Epidermal melanocyte (primary cell): ENCODE data around the gene MGAT4C.
"Not testable (repeated sequence)": the region's sequence is repeated elsewhere in the genome, so short reads cannot be mapped to it uniquely, and the experiment has no call there.

Experiments used
- DNase-seq: peaks from one replicate; pipeline ENCODE4 v3.0.0; 2011; ENCODE audit warnings: low spot score; ENCODE audit not compliant: insufficient read length

The MGAT4C gene

GRCh38 chr12:86137936-86138335 lies 118.3 kb downstream of the MGAT4C start:
- DNase-seq: no peak

GRCh38 chr12:86134561-86134960 lies 121.6 kb downstream of the MGAT4C start:
- DNase-seq: no peak

DNA sequence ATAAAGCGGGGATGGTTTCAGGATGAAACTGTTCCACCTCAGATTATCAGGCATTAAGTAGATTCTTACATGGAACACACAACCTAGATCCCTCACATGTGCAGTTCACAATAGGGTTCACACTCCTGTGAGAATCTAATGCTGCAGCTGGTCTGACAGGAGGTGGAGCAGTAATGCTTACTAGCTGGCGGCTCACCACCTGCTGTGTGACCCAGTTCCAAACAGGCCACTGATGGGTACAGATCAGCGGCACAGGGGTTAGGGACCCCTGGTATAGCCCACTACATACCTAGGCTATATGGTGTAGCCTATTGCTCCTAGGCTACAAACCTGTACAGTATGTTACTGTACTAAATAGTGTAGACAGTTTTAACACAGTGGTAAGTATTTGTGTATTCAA lies 129.3 kb downstream of the MGAT4C start:
- not testable (repeated sequence) for DNase-seq

DNA sequence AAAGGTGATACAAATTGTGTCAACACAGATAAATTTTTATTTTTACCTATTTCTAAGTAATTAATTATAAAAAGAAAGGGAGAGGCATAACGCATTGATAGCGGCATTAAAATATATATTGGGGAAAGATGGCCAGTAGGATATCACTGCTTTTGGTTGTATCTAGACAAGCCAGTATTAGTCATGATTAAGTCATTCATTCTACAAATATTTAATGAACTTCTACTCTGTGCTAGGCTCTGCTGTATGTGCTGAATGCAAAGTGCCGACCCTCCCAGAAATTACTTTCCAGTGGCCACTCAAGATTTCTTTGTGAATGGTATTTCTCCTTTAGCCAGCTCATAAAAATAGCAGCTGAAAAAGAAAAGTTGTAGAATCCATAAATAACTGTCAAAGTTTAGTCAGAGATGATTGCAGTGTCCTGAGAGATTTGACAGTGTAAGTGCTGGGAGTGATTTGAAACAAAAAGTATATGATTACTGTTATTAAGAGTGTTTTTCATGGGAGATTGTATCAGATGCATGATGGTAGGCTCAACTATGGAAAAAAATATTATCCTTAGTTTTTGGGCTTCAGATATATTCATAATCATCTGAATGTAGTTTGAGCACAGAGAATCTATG lies 133.2 kb downstream of the MGAT4C start:
- DNase-seq: no peak

GRCh38 chr12:86118161-86118560 lies 138.0 kb downstream of the MGAT4C start:
- DNase-seq: peak; percentile 20

DNA sequence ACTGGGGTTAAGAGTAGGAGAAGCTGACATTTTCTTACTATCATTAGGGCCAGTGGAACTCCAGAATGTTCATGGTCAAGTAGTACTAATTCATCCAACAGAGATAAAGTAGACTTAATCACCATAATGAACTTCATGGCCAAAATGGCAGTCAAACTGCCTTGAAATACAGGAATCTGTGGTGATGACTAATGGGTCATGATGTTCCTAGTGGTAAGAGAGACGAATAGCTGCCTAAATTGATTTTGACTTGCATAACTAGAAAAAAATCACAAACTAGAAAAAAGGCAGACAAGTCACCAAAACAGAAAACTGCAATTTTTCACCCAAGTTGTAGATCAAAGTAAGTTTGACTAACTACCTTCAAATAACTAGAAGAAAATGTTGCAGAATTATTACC lies 138.5 kb downstream of the MGAT4C start:
- no peak for DNase-seq

GRCh38 chr12:86104087-86104486 lies 152.1 kb downstream of the MGAT4C start:
- DNase-seq: no peak

- DNase-seq: no peak
Observed at GRCh38 chr12:86097161-86097560, 159.0 kb downstream of the MGAT4C start.

GRCh38 chr12:86091681-86092080 lies 164.5 kb downstream of the MGAT4C start:
- no peak for DNase-seq

- DNase-seq: no peak
Observed at GRCh38 chr12:86081843-86082242, 174.3 kb downstream of the MGAT4C start.

- DNase-seq: not testable (repeated sequence)
Observed at GRCh38 chr12:86059052-86059451, 197.1 kb downstream of the MGAT4C start.

DNA sequence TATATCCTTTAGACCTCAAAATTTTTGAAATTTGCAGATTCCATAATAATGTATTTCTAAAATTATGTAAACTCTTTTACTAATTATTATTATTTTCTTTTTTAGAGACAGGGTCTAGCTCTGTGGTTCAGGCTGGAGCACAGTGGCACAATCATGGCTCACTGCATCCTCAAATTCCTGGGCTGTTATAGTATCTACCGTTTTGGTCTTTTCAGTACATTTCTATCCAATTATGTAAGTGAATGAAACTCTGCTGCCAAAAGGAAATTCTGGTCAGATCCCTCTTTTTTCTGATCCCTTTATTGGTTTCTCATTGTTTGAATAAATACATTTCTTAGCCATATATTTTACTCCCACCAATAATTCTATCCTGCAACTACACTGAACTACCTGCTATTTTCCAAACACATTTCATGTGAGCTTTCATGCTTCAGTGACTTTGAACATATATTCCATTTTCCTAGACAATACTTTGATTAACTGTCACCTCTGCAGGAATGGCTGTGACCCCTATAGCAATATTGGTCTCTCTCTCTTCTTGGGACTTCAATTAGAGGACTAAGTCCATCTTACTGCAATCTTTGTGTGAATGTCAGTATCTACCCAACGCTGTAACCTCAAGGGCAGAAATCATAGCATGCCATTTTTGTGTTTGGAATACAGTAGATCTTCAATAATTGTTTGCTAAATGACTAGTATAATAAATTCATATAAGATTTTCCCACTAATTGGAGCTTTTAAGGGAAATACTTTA lies 198.9 kb downstream of the MGAT4C start:
- DNase-seq: no peak

DNA sequence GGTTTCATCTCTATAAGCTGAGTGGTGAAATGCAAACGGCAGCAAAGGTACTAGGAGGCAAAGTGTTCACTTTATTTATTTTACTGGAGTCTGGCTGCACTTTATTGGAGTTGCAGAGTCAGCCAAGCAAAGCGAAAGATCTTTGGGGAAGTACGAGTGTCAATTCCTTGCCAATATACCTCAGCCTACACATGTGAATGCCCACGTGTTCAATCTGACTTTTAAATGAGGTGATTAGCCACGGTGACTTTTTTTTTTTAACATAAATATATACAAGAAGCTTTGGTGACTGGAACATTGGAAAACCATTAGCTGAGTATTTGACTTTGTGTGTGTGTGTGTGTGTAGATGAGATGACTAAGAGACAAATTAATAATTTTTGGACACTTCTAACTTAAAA lies 203.3 kb downstream of the MGAT4C start:
- DNase-seq: no peak

GRCh38 chr12:86050010-86050409 lies 206.2 kb downstream of the MGAT4C start:
- DNase-seq: no peak

- DNase-seq: no peak
Observed at GRCh38 chr12:86044396-86044795, 211.8 kb downstream of the MGAT4C start.

DNA sequence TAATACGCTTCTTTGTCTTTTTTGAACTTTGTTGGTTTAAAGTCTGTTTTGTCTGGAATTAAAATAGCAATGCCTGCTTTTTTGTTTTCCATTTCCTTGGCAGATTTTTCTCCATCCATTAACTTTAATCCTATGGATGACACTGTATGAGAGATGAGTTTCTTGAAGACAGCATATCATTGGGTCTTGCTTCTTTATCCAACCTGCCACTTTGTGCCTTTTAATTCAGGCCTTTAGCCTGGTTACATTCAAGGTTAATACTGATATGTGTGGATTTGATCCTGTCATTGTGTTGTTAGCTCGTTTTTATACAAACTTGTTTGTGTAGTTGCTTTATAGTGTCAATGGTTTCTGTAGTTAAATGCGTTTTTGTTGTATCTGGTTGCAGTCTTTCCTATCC lies 214.1 kb downstream of the MGAT4C start:
- no peak for DNase-seq

DNA sequence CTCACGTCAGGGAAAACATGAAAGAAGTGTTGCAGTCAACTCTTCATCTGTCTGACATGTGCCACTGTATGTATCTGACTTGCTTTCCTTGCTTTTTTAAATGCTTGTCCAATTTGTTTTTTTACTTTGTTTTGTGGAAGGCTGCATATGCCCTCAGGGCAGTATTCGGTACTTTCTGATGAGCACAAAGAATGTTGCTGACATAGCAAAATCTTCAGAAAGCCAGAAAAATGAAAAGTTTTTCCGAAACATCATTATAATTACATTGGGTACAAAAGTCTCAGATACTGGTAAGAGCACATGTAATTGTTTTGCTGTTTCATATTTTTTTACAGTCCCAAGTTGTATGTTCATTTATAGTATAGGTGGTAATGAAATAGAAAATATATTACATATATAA lies 237.8 kb downstream of the MGAT4C start:
- no peak for DNase-seq

- no peak for DNase-seq
Observed at GRCh38 chr12:86015026-86015425, 241.2 kb downstream of the MGAT4C start.

GRCh38 chr12:86006727-86007126 lies 249.5 kb downstream of the MGAT4C start:
- no peak for DNase-seq

GRCh38 chr12:85998074-85998473 lies 258.1 kb downstream of the MGAT4C start:
- DNase-seq: no peak

GRCh38 chr12:85996280-85996679 lies 259.9 kb downstream of the MGAT4C start:
- no peak for DNase-seq

- DNase-seq: no peak
Observed at GRCh38 chr12:85993746-85994145, 262.4 kb downstream of the MGAT4C start.

- no peak for DNase-seq
Observed at GRCh38 chr12:85985996-85986395, 270.2 kb downstream of the MGAT4C start.
